ENCODE measurements around the gene GDPD5.

The GDPD5 gene

GRCh38 chr11:75533896-75534258 is 8.1 kb upstream of the GDPD5 start:
- H3K36me3 ChIP-seq (ENCODE audit: insufficient read depth) = no peaks in the 10 kb centered on the region
- H3K4me2 ChIP-seq = no peak overlapping the region
- no peak for TF ChIP-seq CTCF (conservative IDR thresholded peaks at IDR 0.05; ENCODE audit: low read depth, low read length)
- no peak overlapping the region for H3K9ac ChIP-seq
- no peaks in the 10 kb centered on the region for H3K79me2 ChIP-seq (ENCODE audit: insufficient read depth, low read depth)
- no peak overlapping the region for H3K27ac ChIP-seq
- H3K27me3 ChIP-seq (ENCODE audit: insufficient read depth, low read depth) = no peaks in the 10 kb centered on the region
- no peaks in the 10 kb centered on the region for H4K20me1 ChIP-seq (ENCODE audit: insufficient read depth)
- H2AFZ ChIP-seq (ENCODE audit: low read depth) = no peak overlapping the region
- no peak overlapping the region for H3K4me3 ChIP-seq (IDR thresholded peaks at IDR 0.05; ENCODE audit: insufficient read depth, low read depth, low read length)
- peaks cover 9% of the 10 kb centered on the region for H3K4me1 ChIP-seq (ENCODE audit: low read depth, poor library complexity, severe bottlenecking)

- peak; percentile 83 for TF ChIP-seq CTCF (conservative IDR thresholded peaks at IDR 0.05; ENCODE audit: low read depth, low read length)
- peaks cover 3% of the 10 kb centered on the region for H3K4me1 ChIP-seq (ENCODE audit: low read depth, poor library complexity, severe bottlenecking)
- no peaks in the 10 kb centered on the region for H3K27me3 ChIP-seq (ENCODE audit: insufficient read depth, low read depth)
- no peak overlapping the region for H3K4me3 ChIP-seq (IDR thresholded peaks at IDR 0.05; ENCODE audit: insufficient read depth, low read depth, low read length)
- H3K4me2 ChIP-seq = 0 out of 2 replicates have a peak overlapping the region, but pooled peaks have one; percentile 27
- no peaks in the 10 kb centered on the region for H3K36me3 ChIP-seq (ENCODE audit: insufficient read depth)
- no peaks in the 10 kb centered on the region for H3K79me2 ChIP-seq (ENCODE audit: insufficient read depth, low read depth)
- no peaks in the 10 kb centered on the region for H4K20me1 ChIP-seq (ENCODE audit: insufficient read depth)
- no peak overlapping the region for H3K27ac ChIP-seq
- H3K9ac ChIP-seq = no peak overlapping the region
- no peak overlapping the region for H2AFZ ChIP-seq (ENCODE audit: low read depth)
Measured at GRCh38 chr11:75532200-75533048, 6.7 kb upstream of the GDPD5 start.

GRCh38 chr11:75531325-75531724 is 5.6 kb upstream of the GDPD5 start:
- no peaks in the 10 kb centered on the region for H3K27me3 ChIP-seq (ENCODE audit: insufficient read depth, low read depth)
- no peaks in the 10 kb centered on the region for H3K79me2 ChIP-seq (ENCODE audit: insufficient read depth, low read depth)
- H3K4me1 ChIP-seq (ENCODE audit: low read depth, poor library complexity, severe bottlenecking) = peaks cover 3% of the 10 kb centered on the region
- no peaks in the 10 kb centered on the region for H4K20me1 ChIP-seq (ENCODE audit: insufficient read depth)
- H2AFZ ChIP-seq (ENCODE audit: low read depth) = no peak overlapping the region
- H3K27ac ChIP-seq = no peak overlapping the region
- no peak overlapping the region for H3K4me2 ChIP-seq
- no peak overlapping the region for H3K4me3 ChIP-seq (IDR thresholded peaks at IDR 0.05; ENCODE audit: insufficient read depth, low read depth, low read length)
- H3K36me3 ChIP-seq (ENCODE audit: insufficient read depth) = no peaks in the 10 kb centered on the region
- TF ChIP-seq CTCF (conservative IDR thresholded peaks at IDR 0.05; ENCODE audit: low read depth, low read length) = no peak
- no peak overlapping the region for H3K9ac ChIP-seq

- Histone ChIP-seq H3K36me3 (ENCODE audit: insufficient read depth) (no peaks in the 10 kb centered on the region), H3K79me2 (ENCODE audit: insufficient read depth, low read depth) (no peaks in the 10 kb centered on the region), H3K4me2 (no peak overlapping the region), H3K9ac (no peak overlapping the region), H3K27ac (no peak overlapping the region), H4K20me1 (ENCODE audit: insufficient read depth) (no peaks in the 10 kb centered on the region), H3K4me3 (IDR thresholded peaks at IDR 0.05; ENCODE audit: insufficient read depth, low read depth, low read length) (no peak overlapping the region), H2AFZ (ENCODE audit: low read depth) (no peak overlapping the region), H3K27me3 (ENCODE audit: insufficient read depth, low read depth) (no peaks in the 10 kb centered on the region), H3K4me1 (ENCODE audit: low read depth, poor library complexity, severe bottlenecking) (peaks cover 3% of the 10 kb centered on the region)
- TF ChIP-seq CTCF (conservative IDR thresholded peaks at IDR 0.05; ENCODE audit: low read depth, low read length) = no peak
Measured at GRCh38 chr11:75530577-75530976, 4.8 kb upstream of the GDPD5 start.

Measured in KMS-11 (cell line).